GM12874 (cell line): ENCODE measurements around the gene RNF208.

Experiments
- CTCF ChIP-seq: IDR thresholded peaks from 2 replicates; pipeline ENCODE4 v1.5.1; 2011; ENCODE audit warnings: low read depth, mild to moderate bottlenecking, control low read depth, low read length, moderate library complexity; ENCODE audit not compliant: insufficient read depth

Gene RNF208

GRCh38 chr9:137251490-137252268 is 29.6 kb upstream of the RNF208 start:
- no peak for TF ChIP-seq CTCF

- no peak for TF ChIP-seq CTCF
These were observed 29.1 kb upstream of the RNF208 start, which contains the start of gene STPG3 for GRCh38 chr9:137251194-137251461. Gene STPG3, plus strand, starts transcription at chr9:137251286. Its CDS starts 1 bp downstream, at chr9:137251287.

- TF ChIP-seq CTCF = no peak
These were observed 28.5 kb upstream of the RNF208 start for GRCh38 chr9:137250329-137251193.

- no peak for TF ChIP-seq CTCF
These were observed 25.8 kb upstream of the RNF208 start for GRCh38 chr9:137247916-137248175.

- TF ChIP-seq CTCF = no peak
These were observed 25.3 kb upstream of the RNF208 start for GRCh38 chr9:137247135-137247915.

- no peak for TF ChIP-seq CTCF
These were observed 23.7 kb upstream of the RNF208 start for GRCh38 chr9:137245450-137246421.
